Melanocyte of skin (primary cell): ENCODE results near the gene PRLH. TPM values are rescaled to one million over a fixed set of nuclear protein-coding genes. Genes with fewer than 3 reads are reported as not detected.

ENCODE experiments used
- small RNA-seq, 2 donors: library from RNA; depleted of rRNA; stranded (forward); fragments of <200 nt; gene quantifications; one replicate each; pipeline ENCODE3, GENCODE V24; 2012
- total RNA-seq, 2 donors: library from RNA; depleted of rRNA; stranded (reverse); fragments of >200 nt; gene quantifications; 2 replicates each; pipeline ENCODE4 v1.2.3, GENCODE V29; 2012

PRLH gene
- total RNA-seq, result not detected

DNA sequence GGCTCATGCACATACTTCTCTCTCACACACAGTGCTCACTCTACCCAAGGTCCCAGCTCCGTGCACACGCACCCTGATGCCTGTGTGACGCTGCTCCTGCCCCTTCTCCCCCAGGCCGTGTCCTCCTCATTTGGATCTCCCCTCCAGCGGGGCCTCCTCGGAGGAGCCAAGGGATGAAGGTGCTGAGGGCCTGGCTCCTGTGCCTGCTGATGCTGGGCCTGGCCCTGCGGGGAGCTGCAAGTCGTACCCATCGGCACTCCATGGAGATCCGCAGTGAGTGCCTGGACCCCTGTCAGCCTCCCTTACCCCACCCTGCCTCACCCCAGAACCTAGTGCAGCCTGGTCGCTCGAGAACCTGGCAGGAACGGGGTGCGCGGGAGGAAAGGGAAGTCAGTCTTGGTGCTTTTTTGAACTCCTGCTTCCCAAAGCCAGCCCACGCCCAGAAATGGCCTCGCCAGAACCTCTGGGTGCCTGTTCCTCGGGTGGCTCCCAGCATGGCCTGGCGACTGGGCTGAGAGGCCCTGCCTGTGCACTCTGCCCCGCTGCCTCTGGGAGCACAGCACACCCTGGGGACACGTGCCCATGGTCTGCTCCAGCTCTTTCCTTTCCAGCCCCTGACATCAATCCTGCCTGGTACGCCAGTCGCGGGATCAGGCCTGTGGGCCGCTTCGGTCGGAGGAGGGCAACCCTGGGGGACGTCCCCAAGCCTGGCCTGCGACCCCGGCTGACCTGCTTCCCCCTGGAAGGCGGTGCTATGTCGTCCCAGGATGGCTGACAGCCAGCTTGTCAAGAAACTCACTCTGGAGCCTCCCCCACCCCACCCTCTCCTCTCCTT is at the start of gene PRLH:
Gene PRLH, plus strand, starts transcription at position 174 of the 835 bp plus-strand sequence. Its CDS starts 0 bp downstream, at position 174.

GRCh38 chr2:237590272-237591140 is 24.1 kb downstream of the PRLH start, which contains the start of gene RAB17:
Gene RAB17, minus strand, starts transcription at chr2:237590734. Its CDS starts 4,580 bp downstream, at chr2:237586154.

Small RNA genes lying within 50 kb of the gene (small RNA-seq; reads per million reads assigned to genes)
- 1.2 to 3.2 reads per million in 2 donors for gene RNU6-1140P

Other genes with a start within 250 kb of the PRLH start
- 1 to 10 TPM in 1 of 2 donors, under 1 TPM in 1; 0.69 to 3.3 TPM for gene COL6A3, start 152.4 kb upstream of the PRLH start, total RNA-seq
- gene MLPH, start 79.3 kb upstream of the PRLH start, total RNA-seq, result 100 to 1,000 TPM; 182 to 196 TPM
- gene RAB17, start 24.2 kb downstream of the PRLH start, total RNA-seq, result 10 to 100 TPM; 17.2 to 61.3 TPM
- 10 to 100 TPM; 38.2 to 61.3 TPM for gene LRRFIP1, start 61.0 kb downstream of the PRLH start, total RNA-seq
- gene RBM44, start 232.2 kb downstream of the PRLH start, total RNA-seq, result under 1 TPM in 1 of 2 donors, not detected in 1; 0.34 TPM